ENCODE data around the gene MAPKBP1.

MAPKBP1 gene

GRCh38 chr15:41794081-41794480, 19.8 kb downstream of the MAPKBP1 start (continued):
- no peak for TF ChIP-seq ZNF645 (tag by site-specific recombination; IDR thresholded peaks at IDR 0.05)
- TF ChIP-seq ZNF76 (tag by site-specific recombination; IDR thresholded peaks at IDR 0.05; ENCODE audit: borderline replicate concordance, low read depth), result no peak

GRCh38 chr15:41795996-41796856, 21.9 kb downstream of the MAPKBP1 start:
- H3K9me3 ChIP-seq (ENCODE audit: control insufficient read depth, insufficient read depth, low read depth, low read length), result no peaks in the 10 kb centered on the region
- ChIA-PET POLR2A (no interaction called here), CTCF (interaction anchor here (0.5 to 1.5 kb wide), 3 partner anchors 8 to 24 kb away, joined by 3 to 5 read pairs (median 3); no protein-coding TSS in a partner anchor)
- peaks cover 0 to 6% of the 10 kb centered on the region in 2 experiments; a peak in 1 of 3 replicates for H3K36me3 ChIP-seq (ENCODE audit: control insufficient read depth in 2 of 2, insufficient read depth in 1 of 2, low read length in 2 of 2)
- no peak overlapping the region for H3K4me3 ChIP-seq (ENCODE audit: low read depth, low read length)
- H3K27ac ChIP-seq (ENCODE audit: extremely low read depth, low read depth, low read length), result no peak overlapping the region
- no peaks in the 10 kb centered on the region for H3K4me1 ChIP-seq (ENCODE audit: control insufficient read depth, insufficient read depth, low read length)
- TF ChIP-seq TCF7L2 (IDR thresholded peaks at IDR 0.05; ENCODE audit: borderline replicate concordance, low read depth, low read length), result no peak
- TF ChIP-seq ZBTB44 (tag by site-specific recombination; IDR thresholded peaks at IDR 0.05), result no peak
- TF ChIP-seq MZF1 (tag by site-specific recombination; IDR thresholded peaks at IDR 0.05; ENCODE audit: borderline replicate concordance), result no peak
- TF ChIP-seq SALL2 (tag by site-specific recombination; IDR thresholded peaks at IDR 0.05; ENCODE audit: borderline replicate concordance), result no peak
- TF ChIP-seq HOXD13 (CRISPR knock-in tag; IDR thresholded peaks at IDR 0.05; ENCODE audit: borderline replicate concordance), result no peak
- no peak for TF ChIP-seq ZNF175 (tag by site-specific recombination; IDR thresholded peaks at IDR 0.05)
- TF ChIP-seq ZNF629 (tag by site-specific recombination; IDR thresholded peaks at IDR 0.05), result no peak
- TF ChIP-seq ZNF114 (tag by site-specific recombination; IDR thresholded peaks at IDR 0.05), result no peak
- TF ChIP-seq ZBTB21 (tag by site-specific recombination; IDR thresholded peaks at IDR 0.05), result no peak
- no peak for TF ChIP-seq ZNF280C (tag by site-specific recombination; IDR thresholded peaks at IDR 0.05)
- TF ChIP-seq ZNF398 (tag by site-specific recombination; IDR thresholded peaks at IDR 0.05), result no peak
- TF ChIP-seq PRDM4 (tag by site-specific recombination; IDR thresholded peaks at IDR 0.05), result no peak
- TF ChIP-seq ZNF121 (tag by site-specific recombination; IDR thresholded peaks at IDR 0.05), result no peak
- TF ChIP-seq MEIS1 (CRISPR knock-in tag; IDR thresholded peaks at IDR 0.05; ENCODE audit: borderline replicate concordance), result no peak
- no peak for TF ChIP-seq ZNF777 (tag by site-specific recombination; IDR thresholded peaks at IDR 0.05; ENCODE audit: borderline replicate concordance)
- TF ChIP-seq ZBTB17 (tag by site-specific recombination; IDR thresholded peaks at IDR 0.05), result no peak
- TF ChIP-seq ZBTB10 (tag by site-specific recombination; IDR thresholded peaks at IDR 0.05), result no peak
